ENCODE data around the gene PNKD. TPM values are rescaled to one million over a fixed set of nuclear protein-coding genes. Genes with fewer than 3 reads are reported as not detected.

PNKD gene
- total RNA-seq, 2 experiments from 2014 or later = 66.3 to 74.5 TPM

DNA sequence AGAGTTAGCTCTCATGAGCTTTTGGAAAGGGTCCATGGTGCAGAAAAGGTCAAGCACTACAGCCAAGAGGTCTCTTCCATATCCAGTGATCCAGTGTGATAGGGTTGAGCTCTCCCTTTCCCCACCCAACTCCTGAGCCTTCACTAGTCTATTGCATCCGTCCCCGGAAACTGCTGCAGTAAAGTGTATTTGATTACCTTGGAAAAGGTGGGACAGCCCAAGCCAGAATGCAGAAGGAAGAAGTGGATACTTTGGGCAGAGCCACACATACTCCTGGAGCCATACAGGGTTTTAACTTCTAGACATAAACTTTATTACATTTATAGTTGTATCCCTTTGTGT, 3.6 kb downstream of the PNKD start:
- Histone ChIP-seq H3K4me2 (ENCODE audit: low read length) (no peak overlapping the region), H3K79me2 (ENCODE audit: insufficient read depth, low read depth, low read length) (peaks cover 22% of the 10 kb centered on the region; the same call in 1 of the 2 replicates), H3K36me3 (ENCODE audit: insufficient read depth, low read length) (peaks cover 60% of the 10 kb centered on the region), H3K9me2 (ENCODE audit: insufficient read depth, low read length) (no peaks in the 10 kb centered on the region), H3K4me1 (ENCODE audit: insufficient read depth, low read length, poor library complexity, severe bottlenecking) (peaks cover 23% of the 10 kb centered on the region), H4K20me1 (ENCODE audit: insufficient read depth, low read length) (no peaks in the 10 kb centered on the region), H2AFZ (ENCODE audit: low read length) (no peak overlapping the region), H3K9me3 (ENCODE audit: low read length) (no peaks in the 10 kb centered on the region), H3K27ac (ENCODE audit: low read depth, low read length, poor library complexity, severe bottlenecking) (no peak overlapping the region), H3K4me3 (ENCODE audit: low read depth, low read length, poor library complexity, severe bottlenecking) (no peak overlapping the region)
- BruUV-seq (replicated peaks) = no TSS peak
- DNase-seq (ENCODE audit: low spot score) = no peak
- intact Hi-C loops (cut with micrococcal nuclease; ENCODE audit: unreplicated experiment) = loop anchor here (2.0 to 5.0 kb wide), 4 partner anchors 27 to 373 kb away; partner anchors contain the start of gene CXCR1
- TF ChIP-seq CTCF (conservative IDR thresholded peaks at IDR 0.05; ENCODE audit: low read length) = no peak
- no peak for TF ChIP-seq EZH2phosphoT487 (IDR thresholded peaks at IDR 0.05; ENCODE audit: borderline replicate concordance, low read depth, low read length)
- CTCF ChIA-PET (ENCODE audit: unreplicated experiment) = interaction anchor here (1.0 to 3.3 kb wide), 3 partner anchors 13 to 22 kb away, joined by 3 to 17 read pairs (median 9); no protein-coding TSS in a partner anchor
- POLR2A ChIA-PET = interaction anchor here (0.7 to 1.0 kb wide), 3 partner anchors 18 to 113 kb away, joined by 3 to 4 read pairs (median 4); no protein-coding TSS in a partner anchor

- Histone ChIP-seq H3K4me1 (ENCODE audit: insufficient read depth, low read length, poor library complexity, severe bottlenecking) (peaks cover 23% of the 10 kb centered on the region), H2AFZ (ENCODE audit: low read length) (no peak overlapping the region), H3K79me2 (ENCODE audit: insufficient read depth, low read depth, low read length) (peaks cover 17% of the 10 kb centered on the region; the same call in 1 of the 2 replicates), H4K20me1 (ENCODE audit: insufficient read depth, low read length) (no peaks in the 10 kb centered on the region), H3K9me3 (ENCODE audit: low read length) (no peaks in the 10 kb centered on the region), H3K27ac (ENCODE audit: low read depth, low read length, poor library complexity, severe bottlenecking) (no peak overlapping the region), H3K4me2 (ENCODE audit: low read length) (no peak overlapping the region), H3K9me2 (ENCODE audit: insufficient read depth, low read length) (no peaks in the 10 kb centered on the region), H3K36me3 (ENCODE audit: insufficient read depth, low read length) (peaks cover 66% of the 10 kb centered on the region), H3K4me3 (ENCODE audit: low read depth, low read length, poor library complexity, severe bottlenecking) (no peak overlapping the region)
- CTCF ChIA-PET (ENCODE audit: unreplicated experiment) = interaction anchor here (0.6 to 2.2 kb wide), 3 partner anchors 10 to 16 kb away, joined by 3 to 11 read pairs (median 9); no protein-coding TSS in a partner anchor
- TSS peak; percentile 55 for BruUV-seq (replicated peaks)
- intact Hi-C loops (cut with micrococcal nuclease; ENCODE audit: unreplicated experiment) = loop anchor here (5.0 kb wide), 3 partner anchors 107 to 373 kb away; partner anchors contain the start of gene CXCR1
- POLR2A ChIA-PET = interaction anchor here (1.8 kb wide), 1 partner anchor 12 kb away, joined by 15 read pairs; no protein-coding TSS in a partner anchor
- TF ChIP-seq CTCF (conservative IDR thresholded peaks at IDR 0.05; ENCODE audit: low read length) = no peak
- no peak for TF ChIP-seq EZH2phosphoT487 (IDR thresholded peaks at IDR 0.05; ENCODE audit: borderline replicate concordance, low read depth, low read length)
- no peak for DNase-seq (ENCODE audit: low spot score)
Measured at GRCh38 chr2:218274586-218274985, 4.3 kb downstream of the PNKD start.
